ENCODE data around the gene TNFAIP3.
"Not testable (repeated sequence)": the region's sequence is repeated elsewhere in the genome, so short reads cannot be mapped to it uniquely, and the experiment has no call there.

TNFAIP3 gene

DNA sequence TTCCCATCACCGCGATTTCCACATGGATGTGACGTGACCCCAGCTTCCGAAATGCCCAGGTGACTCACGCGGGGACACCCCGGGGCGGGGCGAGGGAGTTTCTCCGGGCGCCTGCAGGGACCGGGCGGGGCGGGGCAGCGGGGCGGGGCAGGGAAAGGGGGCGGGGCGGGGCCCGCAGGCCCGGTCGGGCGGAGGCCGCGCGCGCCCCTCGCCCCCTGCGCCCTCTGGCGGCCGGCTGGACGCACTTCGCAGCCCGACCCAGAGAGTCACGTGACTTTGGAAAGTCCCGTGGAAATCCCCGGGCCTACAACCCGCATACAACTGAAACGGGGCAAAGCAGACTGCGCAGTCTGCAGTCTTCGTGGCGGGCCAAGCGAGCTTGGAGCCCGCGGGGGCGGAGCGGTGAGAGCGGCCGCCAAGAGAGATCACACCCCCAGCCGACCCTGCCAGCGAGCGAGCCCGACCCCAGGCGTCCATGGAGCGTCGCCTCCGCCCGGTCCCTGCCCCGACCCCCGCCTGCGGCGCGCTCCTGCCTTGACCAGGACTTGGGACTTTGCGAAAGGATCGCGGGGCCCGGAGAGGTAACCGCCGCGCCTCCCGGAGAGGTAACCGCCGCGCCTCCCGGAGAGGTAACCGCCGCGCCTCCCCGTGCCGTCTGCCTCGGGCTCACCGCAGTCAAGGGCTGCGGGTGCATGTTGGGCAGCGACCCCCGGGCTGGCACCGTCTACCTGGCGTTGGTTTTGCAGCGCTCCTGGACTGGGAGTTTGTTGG, at the start of gene TNFAIP3:
TNFAIP3 (plus strand) TSS at position 346 of the 771 bp plus-strand sequence. CDS start 3,969 bp downstream, outside the sequence.
- DNase-seq (ENCODE audit: low read depth) = peak; percentile 76

DNA sequence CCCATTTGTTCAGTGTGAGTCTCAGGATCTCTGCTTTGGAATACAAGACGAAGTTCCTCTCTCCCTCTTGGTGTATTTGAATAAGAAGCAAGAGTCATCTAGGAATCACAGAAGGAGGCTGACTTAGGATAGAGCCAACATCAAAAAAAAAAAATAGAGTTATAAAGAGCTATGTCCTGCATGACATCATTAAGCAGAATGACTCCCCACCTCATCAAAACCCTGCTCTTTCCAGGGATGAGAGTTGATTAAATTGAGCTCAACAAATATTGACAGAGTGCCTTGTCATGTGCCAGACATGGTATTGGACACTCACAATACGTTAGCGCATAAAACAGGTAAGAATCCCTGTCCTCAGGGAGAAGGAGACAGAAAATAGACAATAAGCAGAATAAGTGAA, 48.6 kb upstream of the TNFAIP3 start:
- no peak for DNase-seq (ENCODE audit: low read depth)

DNA sequence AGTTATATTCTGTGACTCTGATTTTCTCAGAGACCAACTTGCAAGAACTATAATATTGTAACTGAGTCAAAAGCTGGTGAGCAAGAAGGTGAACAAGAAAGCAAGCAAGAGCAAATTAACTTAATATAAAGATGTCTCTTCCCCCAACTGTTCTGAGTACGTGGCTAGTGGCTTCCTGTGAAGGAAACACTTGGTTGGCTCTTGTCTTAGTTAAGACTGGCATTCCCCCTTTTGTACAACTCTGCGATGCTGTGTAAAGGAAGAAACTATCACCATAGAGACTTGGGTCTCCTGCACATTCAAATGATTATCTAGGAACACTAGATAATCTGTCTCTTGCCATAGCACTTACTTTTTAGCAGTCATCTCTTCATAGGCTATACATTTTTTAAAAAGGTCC, 47.3 kb upstream of the TNFAIP3 start:
- no peak for DNase-seq (ENCODE audit: low read depth)

DNA sequence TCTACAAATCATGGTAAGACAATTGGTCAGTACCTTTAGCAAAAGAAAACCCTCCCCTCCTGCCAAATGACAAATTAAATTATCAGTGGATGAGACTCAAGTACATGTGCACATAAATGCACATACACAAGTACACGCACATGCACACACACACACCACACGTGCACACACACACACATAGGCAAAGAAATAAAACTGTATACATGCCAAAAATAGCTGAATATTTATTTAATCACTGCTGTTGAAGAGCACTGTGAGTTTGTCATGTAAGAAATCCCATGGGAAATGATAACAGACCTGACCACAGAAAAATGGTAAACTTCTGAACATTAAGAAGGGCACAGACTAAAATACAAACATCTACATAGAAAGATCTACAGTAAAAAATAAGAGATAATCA, 46.6 kb upstream of the TNFAIP3 start:
- DNase-seq (ENCODE audit: low read depth) = no peak

DNA sequence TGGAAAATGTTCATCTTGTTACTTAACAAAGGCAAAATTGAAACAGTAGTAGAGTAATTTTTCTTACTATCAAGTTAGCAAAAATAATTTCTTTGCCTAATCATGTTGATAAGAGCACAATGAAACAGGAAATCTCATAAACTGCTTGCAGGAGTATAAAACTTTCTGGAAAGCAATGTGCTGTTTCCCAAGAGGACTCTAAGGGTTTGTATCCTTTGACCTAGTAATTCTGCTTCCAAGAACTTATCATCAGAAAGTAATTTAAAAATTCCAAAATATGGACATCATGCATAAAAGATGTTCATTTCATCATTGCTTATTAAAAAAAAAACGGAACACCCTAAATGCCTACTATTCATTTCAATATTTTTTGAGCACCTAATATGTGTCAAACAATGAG, 46.1 kb upstream of the TNFAIP3 start:
- no peak for DNase-seq (ENCODE audit: low read depth)

DNA sequence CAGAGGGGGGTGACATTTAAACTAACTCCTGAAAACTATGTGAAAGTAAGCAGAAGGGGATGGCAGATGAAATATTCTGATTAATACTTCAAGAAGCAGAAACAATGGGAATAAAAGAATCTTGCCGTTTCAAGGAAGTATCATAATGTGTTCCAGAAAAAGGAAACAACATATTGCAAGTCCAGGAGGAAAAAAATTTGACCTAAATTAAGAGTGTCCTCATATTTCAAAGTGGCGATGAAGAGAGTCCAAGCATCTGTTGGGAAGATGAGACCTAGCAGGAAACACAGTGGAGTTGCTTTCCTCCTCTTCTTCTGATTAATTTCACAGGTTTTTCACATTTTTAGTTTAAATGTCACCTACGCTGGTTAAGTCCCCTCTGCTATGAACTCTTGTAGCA, 45.6 kb upstream of the TNFAIP3 start:
- DNase-seq (ENCODE audit: low read depth) = no peak

DNA sequence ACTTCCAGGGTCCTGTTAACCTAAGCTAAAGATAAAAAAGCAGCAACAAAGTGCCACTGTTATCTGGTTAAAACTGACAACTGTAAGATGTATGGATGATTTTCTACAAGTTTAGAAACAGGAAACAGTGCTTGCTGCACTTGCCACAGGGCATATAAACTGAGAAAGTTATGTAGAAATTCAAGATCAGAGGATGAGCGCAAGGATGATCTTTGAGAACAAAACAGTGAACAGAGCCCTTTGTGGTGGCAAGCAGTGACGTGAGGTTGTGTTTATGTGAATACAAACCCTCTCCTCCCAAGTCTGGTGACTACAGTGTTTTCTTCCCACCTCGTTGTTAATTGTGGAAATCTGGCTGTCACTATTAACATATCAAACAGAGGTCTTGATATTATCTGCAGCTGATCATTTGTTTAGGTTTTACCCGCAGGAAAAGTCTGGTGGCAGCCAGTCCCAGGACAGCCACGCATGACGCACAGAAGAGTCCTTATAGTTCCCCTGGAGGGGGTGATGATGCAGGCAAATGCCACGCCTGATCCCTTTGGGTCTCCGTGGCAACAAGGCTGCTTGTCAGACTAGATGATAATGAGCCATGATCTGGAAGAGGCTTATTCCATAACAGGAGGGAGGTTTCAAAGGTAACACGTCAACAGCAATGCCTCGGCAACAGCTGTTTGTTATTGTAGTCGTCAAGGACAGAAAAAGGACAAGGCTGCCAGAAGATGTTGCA, 43.1 kb upstream of the TNFAIP3 start:
- DNase-seq (ENCODE audit: low read depth) = no peak

DNA sequence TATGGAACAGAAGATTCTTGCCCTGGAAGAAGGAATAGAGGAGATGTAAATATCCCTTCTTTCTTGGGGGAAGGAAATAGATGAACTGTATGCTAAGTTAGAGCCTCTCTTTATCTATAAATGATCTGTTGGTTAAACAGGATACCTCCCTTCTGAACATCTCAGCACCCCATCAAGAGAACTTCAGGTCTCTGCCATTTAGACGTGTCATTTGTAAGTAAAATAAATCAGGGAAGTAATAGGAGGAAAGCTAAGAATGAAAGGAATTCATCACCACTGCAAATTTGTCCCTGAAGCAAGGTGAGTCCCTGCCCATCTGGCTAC, 42.5 kb upstream of the TNFAIP3 start:
- no peak for DNase-seq (ENCODE audit: low read depth)

DNA sequence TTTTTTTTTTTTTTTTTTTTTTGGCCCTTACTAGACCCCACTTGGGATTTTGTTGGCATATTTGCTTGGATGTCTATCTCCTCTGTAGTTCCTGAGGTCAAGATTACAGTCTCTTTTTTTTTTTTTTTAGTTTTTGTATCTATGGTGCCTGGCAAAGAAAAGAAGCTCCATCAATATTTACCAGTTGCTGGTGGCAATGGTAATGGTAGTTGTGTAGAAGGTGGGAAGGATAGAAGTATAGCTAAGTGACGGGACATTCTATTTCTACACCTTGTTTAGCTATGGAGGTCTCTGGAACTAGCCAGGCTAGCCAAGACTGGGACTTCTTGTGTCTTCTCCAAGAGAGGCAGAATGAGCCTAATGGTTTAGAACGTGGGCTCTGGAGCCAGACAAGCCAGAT, 42.2 kb upstream of the TNFAIP3 start:
- no peak for DNase-seq (ENCODE audit: low read depth)

DNA sequence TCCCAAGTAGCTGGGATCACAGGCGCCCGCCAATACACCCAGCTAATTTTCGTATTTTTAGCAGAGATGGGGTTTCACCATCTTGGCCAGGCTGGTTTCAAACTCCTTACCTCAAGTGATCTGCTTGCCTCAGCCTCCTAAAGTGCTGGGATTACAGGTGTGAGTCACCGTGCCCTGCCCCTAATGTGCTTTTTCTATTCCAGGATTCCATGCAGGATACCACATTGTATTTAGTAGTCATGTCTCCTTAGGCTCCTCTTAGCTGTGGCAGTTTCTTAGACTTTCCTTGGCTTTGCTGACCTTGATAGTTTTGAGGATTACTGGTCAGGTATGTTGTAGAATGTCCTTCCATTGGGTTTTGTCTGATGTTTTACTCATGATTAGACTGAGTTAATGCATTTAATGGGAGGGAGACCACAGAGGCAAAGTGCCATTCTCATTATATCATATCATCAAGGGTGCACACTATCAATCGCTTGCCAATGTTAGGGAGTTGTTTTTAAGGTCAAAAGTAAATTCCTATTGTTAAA, 39.6 kb upstream of the TNFAIP3 start:
- no peak for DNase-seq (ENCODE audit: low read depth)

DNA sequence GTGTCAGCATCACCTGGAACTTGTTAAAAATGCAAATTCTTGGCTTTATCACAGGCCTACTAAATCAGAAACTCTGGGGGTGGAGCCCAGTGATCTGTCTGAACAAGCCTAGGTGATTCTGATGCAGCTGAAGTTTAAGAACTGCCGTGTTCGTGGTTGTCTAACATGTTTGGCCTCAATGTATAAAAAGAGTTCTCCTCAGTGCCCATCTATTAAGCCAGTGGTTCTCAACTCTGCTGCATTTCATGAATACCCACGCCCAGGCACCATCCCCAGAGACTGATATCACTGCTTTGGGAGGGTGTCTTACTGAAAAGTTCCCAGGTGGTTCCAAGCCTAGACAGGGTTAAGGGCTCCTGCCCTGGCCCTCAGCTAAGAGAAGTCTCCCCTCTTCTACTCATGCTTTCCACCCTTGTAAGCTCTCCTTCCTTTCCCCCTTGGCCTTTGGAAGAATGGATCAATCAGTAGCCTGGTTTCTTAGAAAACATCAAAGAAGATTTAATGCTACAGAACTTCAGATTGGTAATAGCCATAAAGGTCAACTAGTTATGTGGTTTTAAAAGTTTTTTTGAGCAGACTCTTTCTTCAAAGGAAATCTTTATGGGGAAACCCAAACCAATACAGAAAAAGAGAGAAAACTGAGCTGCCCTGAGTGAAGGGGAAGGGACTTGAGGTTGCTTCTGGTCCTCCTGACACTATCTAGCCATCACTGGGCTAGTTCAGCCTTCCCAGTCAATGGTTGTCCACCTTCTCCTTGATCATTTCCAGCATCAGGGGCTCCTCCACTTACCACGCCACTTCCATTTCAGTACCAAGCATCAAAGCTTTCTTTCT, 38.9 kb upstream of the TNFAIP3 start:
- no peak for DNase-seq (ENCODE audit: low read depth)

DNA sequence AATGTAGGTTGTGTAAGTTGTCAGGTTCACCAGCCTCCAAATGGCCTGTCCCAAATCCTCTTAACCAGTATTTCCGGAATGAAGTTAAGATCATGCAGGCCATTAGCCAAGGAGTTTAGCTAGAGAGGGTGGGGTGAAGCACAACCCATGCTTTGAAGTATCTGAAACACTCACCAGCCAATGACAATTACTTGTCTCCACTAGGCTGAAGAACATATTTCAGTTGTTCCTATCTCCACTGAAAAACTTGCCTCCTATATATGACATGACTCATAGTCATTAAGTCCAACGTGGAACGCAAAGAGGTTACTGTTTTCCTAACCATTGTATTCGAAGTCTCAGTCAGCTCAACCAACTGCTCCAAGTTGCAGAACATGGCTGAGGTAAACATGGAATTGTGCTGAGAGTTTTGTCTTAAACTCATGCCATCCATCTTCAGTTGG, 37.4 kb upstream of the TNFAIP3 start:
- no peak for DNase-seq (ENCODE audit: low read depth)

DNA sequence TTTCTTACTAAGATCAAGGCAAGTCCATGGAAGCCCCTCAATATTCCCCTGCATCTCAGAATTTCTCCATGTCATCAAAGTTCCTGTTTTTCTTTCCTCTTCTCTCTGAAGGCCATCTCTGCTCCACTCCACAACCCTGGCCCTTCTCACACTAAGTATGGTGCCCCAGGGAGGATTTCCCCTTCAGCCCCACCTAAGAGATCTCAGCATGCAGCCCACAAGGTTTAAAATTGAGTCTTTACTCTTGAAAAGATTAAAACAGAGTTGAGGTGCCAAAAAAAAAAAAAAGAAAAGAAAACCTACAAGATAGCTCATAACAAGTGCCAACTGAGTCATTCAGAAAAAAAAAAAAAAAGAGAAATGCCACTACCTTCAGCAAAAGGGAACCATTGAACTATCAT, 36.5 kb upstream of the TNFAIP3 start:
- no peak for DNase-seq (ENCODE audit: low read depth)

DNA sequence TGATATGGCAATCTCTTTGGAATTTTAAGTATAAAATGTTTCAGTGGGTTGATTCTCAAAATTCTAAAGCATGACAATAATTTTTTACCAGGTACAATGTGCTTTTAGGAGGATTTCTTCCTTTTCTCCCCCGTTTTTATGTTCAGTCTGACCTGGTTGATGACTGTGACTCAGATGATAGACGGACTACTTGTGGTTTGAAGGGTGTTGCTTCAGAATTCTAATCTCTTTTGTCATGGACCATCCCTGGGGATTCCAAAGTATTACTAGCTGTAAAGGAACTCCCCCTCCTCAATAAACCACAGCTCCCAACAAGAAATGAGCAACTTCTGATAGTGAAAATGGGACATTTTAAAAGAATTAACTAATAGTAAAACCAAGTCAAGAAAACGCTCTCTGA, 34.9 kb upstream of the TNFAIP3 start:
- DNase-seq (ENCODE audit: low read depth) = no peak

DNA sequence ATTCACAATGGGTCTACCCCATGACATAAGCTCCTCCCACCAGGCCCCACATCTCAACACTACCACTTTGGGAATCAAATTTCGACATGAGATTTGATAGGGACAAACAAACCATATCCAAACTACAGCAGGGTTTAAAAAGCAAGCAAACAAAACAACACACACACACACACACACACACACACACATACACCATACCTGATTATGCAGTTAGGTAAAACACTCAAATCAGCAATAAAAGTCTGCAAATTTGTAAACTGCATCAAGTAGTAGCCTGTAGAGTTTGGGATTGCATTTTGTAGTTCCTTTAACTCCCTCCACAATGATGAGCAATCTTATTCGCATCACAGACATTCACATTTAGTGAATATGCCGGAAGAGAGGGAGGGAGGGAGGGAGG, 32.6 kb upstream of the TNFAIP3 start:
- DNase-seq (ENCODE audit: low read depth) = no peak

DNA sequence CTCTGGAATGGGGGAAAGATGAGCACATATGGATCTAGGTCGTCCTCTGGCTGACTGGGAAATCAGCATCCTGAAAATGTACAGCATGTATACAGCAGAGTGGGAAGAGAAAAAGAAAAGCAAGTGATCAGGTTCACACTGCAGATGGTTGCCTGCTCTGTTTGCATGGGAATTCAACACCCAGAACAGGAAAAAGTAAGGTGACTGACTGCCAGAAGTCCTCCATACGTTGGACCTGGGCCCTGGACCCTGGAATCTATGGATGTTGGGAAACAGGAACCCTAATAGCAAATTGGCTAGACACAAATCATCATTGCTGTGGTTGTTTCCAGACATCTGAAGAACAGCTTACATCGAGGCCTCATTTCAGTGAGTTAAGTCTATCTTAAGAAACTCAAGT, 30.3 kb upstream of the TNFAIP3 start:
- no peak for DNase-seq (ENCODE audit: low read depth)

DNA sequence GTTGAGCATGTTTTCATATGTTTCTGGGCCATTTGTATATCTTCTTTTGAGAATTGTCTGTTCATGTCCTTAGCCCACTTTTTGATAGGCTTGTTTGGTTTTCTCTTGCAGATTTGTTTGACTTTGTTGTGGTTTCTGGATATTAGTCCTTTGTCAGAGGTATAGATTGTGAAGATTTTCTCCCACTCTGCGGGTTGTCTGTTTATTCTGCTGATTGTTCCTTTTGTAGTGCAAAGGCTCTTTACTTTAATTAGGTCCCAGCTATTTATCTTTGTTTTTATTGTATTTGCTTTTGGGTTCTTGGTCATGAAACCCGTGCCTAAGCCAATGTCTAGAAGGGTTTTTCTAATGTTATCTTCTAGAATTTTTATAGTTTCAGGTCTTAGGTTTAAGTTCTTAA, 29.0 kb upstream of the TNFAIP3 start:
- DNase-seq (ENCODE audit: low read depth) = not testable (repeated sequence)

DNA sequence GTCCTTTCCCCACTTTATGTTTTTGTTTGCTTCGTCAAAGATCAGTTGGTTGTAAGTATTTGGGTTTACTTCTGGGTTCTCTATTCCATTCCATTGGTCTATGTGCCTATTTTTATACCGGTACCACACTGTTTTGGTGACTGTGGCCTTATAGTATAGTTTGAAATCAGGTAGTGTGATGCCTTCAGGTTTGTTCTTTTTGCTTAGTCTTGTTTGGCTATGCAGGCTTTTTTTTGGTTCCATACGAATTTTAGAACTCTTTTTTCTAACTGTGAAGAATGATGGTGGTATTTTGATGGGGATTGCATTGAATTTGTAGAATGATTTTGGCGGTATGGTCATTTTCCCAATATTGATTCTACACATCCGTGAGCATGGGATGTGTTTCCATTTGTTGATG, 28.5 kb upstream of the TNFAIP3 start:
- DNase-seq (ENCODE audit: low read depth) = not testable (repeated sequence)

DNA sequence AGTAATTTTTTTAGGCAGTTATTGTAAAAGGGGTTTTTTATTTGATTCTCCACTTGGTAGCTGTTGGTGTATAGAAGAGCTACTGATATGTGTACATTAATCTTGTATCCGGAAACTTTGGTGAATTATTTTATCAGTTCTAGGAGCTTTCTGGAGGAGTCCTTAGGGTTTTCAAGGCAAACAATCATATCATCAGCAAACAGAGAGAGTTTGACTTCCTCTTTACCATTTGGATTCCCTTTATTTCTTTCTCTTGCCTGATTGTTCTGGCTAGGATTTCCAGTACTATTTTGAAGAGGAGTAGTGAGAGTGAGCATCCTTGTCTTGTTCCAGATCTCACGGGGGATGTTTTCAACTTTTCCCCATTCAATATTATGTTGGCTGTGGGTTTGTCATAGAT, 28.0 kb upstream of the TNFAIP3 start:
- DNase-seq (ENCODE audit: low read depth) = no peak

DNA sequence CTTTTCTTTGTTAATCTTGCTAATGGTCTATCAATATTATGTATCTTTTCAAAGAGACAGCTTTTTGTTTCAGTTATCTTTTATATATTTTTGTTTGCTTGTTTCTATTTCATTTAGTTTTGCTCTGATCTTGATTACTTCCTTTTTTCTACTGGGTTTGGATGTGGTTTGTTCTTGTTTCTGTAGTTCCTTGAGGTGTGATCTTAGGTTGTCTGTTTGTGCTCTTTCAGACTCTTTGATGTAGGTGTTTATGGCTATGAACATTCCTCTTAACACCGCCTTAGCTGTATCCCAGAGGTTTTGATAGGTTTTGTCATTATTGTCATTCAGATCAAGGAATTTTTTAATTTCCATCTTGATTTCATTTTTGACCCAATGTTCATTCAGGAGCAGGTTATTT, 26.8 kb upstream of the TNFAIP3 start:
- DNase-seq (ENCODE audit: low read depth) = no peak

DNA sequence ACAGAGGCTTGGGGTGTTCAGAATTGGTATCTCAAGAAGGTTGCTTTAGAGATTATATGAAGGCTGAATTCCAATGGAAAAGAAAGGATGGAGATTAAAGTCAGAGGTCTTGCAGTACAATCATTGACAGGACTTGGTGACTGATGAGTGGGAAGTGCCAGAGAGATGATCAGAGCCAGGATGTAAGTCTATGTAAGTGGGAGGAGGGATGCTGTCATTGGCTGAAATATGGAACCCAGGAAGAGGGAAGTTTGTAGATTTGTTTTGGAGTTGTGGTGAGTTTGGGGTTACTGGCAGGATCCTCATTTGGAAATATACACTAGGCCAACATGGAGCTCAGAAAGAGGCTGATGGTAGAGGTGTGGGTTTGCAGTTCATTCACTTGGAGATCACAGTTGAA, 23.8 kb upstream of the TNFAIP3 start:
- DNase-seq (ENCODE audit: low read depth) = no peak

DNA sequence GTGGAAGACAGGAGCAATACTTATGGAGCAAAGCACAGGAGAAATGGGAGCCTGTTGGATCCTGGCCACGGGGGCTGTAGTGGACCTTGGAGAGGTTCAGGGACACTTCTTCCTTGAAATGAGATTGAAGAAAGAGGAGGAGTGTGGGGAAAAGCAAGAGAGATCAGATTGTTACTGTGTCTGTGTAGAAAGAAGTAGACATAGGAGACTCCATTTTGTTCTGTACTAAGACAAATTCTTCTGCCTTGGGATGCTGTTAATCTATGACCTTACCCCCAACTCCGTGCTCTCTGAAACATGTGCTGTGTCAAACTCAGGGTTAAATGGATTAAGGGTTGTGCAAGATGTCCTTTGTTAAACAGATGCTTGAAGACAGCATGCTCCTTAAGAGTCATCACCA, 22.7 kb upstream of the TNFAIP3 start:
- not testable (repeated sequence) for DNase-seq (ENCODE audit: low read depth)

DNA sequence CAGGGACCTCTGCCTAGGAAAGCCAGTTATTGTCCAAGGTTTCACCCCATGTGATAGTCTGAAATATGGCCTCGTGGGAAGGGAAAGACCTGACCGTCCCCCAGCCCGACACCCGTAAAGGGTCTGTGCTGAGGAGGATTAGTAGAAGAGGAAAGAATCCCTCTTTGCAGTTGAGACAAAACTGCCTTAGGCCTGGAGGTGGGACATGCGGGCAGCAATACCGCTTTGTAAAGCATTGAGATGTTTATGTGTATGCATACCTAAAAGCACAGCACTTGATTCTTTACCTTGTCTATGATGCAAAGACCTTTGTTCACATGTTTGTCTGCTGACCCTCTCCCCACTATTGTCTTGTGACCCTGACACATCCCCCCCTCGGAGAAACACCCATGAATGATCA, 22.3 kb upstream of the TNFAIP3 start:
- DNase-seq (ENCODE audit: low read depth) = not testable (repeated sequence)

Measured in CMK (cell line).